Body of pancreas (tissue), 4 donors: ENCODE results near the gene M1AP.

Experiments used
- CTCF ChIP-seq, 7 experiments: fragments of 450-650 bp in 4 of 7; fragments of 200-600 bp in 3 of 7; sonication (generic) in 3 of 7; IDR thresholded peaks; one replicate each; pipeline ENCODE4 v1.5.1; 2016 to 2019; ENCODE audit warnings: antibody characterized with exemption in 7 of 7
- POLR2A ChIP-seq, 3 donors: fragments of 450-650 bp; IDR thresholded peaks; one replicate each; pipeline ENCODE4 v1.6.1; 2016; ENCODE audit warnings: antibody characterized with exemption in 3 of 3, mild to moderate bottlenecking in 2 of 3

- TF ChIP-seq CTCF (IDR thresholded peaks at IDR 0.05) (no peak), POLR2A (IDR thresholded peaks at IDR 0.05) (no peak)
Measured at GRCh38 chr2:74688881-74689280, 40.8 kb upstream of the M1AP start.
